Right lobe of liver (tissue), 4 donors: ENCODE results near the gene HOTAIR.
A peak's percentile ranks its signal among the peaks of the same experiment; 100 is the strongest.

Experiments
- CTCF ChIP-seq, 4 donors: fragments of 200-600 bp in 3 of 4; fragments of 450-650 bp in 1 of 4; IDR thresholded peaks; one replicate each; pipeline versions ENCODE4 v1.5.1 to v1.8.0; 2016 to 2022; ENCODE audit warnings: antibody characterized with exemption in 4 of 4, mild to moderate bottlenecking in 2 of 4
- POLR2A ChIP-seq: fragments of 450-650 bp; IDR thresholded peaks from one replicate; pipeline ENCODE4 v1.6.1; 2017; ENCODE audit warnings: antibody characterized with exemption, mild to moderate bottlenecking
- donor health status: DM: no; HTN: no; CAD: no.
- donor health status: DM: no; HTN: no; CAD: no.
- donor health status: DM: no; HTN: yes; CAD: no.

- TF ChIP-seq POLR2A (no peak), CTCF (IDR thresholded peaks at IDR 0.05) (peak in 3 of 4 donors; percentile 13 to 25 (median 16))
These were observed 10.3 kb upstream of the HOTAIR start, which contains the start of gene HOXC10 for GRCh38 chr12:53984901-53985691.
